HepG2 (cell line): ENCODE results near the gene ASIC2.

Experiments
- CHCHD3 ChIP-seq: sonication (generic); formaldehyde crosslinking; IDR thresholded peaks from 2 replicates; pipeline ENCODE4 v1.8.0; 2022; ENCODE audit warnings: mild to moderate bottlenecking, missing genetic modification reagents, moderate library complexity
- KLF16 ChIP-seq, 2 experiments: sonication (generic) in 1 of 2; formaldehyde crosslinking in 1 of 2; IDR thresholded peaks; 2 replicates each; pipeline versions ENCODE4 v1.6.1 to v1.8.0; 2016 to 2023; ENCODE audit warnings: missing genetic modification reagents in 2 of 2, missing compliant biosample characterization in 1 of 2
- SETDB1 ChIP-seq: sonication (generic); formaldehyde crosslinking; IDR thresholded peaks from 2 replicates; pipeline ENCODE4 v1.5.1; 2020; ENCODE audit warnings: missing genetic modification reagents, mild to moderate bottlenecking, borderline replicate concordance
- SMC3 ChIP-seq: IDR thresholded peaks from 2 replicates; pipeline ENCODE4 v1.6.1; 2011; ENCODE audit warnings: low read length, improper control_type of control experiment
- SP140L ChIP-seq: sonication (generic); formaldehyde crosslinking; IDR thresholded peaks from 2 replicates; pipeline ENCODE4 v1.4.0; 2020; ENCODE audit warnings: missing genetic modification reagents, borderline replicate concordance
- TARDBP ChIP-seq: sonication (generic); formaldehyde crosslinking; IDR thresholded peaks from 2 replicates; pipeline ENCODE4 v1.8.0; 2022; ENCODE audit warnings: mild to moderate bottlenecking, missing genetic modification reagents
- ZNF274 ChIP-seq: sonication (generic); formaldehyde crosslinking; IDR thresholded peaks from 2 replicates; pipeline ENCODE4 v1.5.1; 2020; ENCODE audit warnings: mild to moderate bottlenecking, missing genetic modification reagents
- ZNF563 ChIP-seq: sonication (generic); formaldehyde crosslinking; IDR thresholded peaks from 2 replicates; pipeline ENCODE4 v1.8.0; 2022; ENCODE audit warnings: mild to moderate bottlenecking, moderate library complexity, missing genetic modification reagents
- TF ChIP-seq, protein P1 (sequence below): sonication (generic); formaldehyde crosslinking; IDR thresholded peaks from 2 replicates; pipeline ENCODE4 v1.4.0; 2020; ENCODE audit warnings: mild to moderate bottlenecking, missing genetic modification reagents
- TF ChIP-seq, protein P2 (sequence below): sonication (generic); formaldehyde crosslinking; IDR thresholded peaks from 2 replicates; pipeline ENCODE4 v1.5.0; 2020; ENCODE audit warnings: mild to moderate bottlenecking, missing genetic modification reagents, moderate library complexity

DNA sequence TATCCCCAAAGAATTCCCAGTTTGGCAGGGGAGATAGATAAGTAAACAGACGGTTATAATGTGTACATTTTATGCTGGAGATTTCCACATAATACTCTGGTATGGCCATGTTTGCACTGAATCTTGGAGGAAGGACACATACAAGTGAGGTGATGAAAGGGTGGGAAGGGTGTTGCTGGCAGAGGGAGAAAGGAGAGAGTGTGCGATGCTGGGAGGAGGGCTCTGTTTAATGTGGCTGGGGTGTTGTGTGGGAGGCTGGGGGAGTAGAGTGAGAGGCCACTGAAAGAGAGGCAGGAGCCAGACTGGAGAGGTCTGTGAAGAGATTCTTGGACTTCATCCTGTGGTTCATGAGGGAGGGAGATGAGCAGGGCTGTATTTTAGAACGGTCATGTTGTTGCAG lies 213.9 kb downstream of the ASIC2 start:
- TF ChIP-seq ZNF563 (CRISPR knock-in tag) (no peak), SP140L (CRISPR knock-in tag) (no peak), CHCHD3 (CRISPR knock-in tag) (no peak), ZNF274 (CRISPR knock-in tag) (no peak), SETDB1 (CRISPR knock-in tag) (no peak), TARDBP (no peak), KLF16 (CRISPR knock-in tag; IDR thresholded peaks at IDR 0.05) (no peak), SMC3 (no peak)
- TF ChIP-seq, protein P1, sequence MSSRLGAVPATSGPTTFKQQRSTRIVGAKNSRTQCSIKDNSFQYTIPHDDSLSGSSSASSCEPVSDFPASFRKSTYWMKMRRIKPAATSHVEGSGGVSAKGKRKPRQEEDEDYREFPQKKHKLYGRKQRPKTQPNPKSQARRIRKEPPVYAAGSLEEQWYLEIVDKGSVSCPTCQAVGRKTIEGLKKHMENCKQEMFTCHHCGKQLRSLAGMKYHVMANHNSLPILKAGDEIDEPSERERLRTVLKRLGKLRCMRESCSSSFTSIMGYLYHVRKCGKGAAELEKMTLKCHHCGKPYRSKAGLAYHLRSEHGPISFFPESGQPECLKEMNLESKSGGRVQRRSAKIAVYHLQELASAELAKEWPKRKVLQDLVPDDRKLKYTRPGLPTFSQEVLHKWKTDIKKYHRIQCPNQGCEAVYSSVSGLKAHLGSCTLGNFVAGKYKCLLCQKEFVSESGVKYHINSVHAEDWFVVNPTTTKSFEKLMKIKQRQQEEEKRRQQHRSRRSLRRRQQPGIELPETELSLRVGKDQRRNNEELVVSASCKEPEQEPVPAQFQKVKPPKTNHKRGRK, result no peak
- TF ChIP-seq, protein P2, sequence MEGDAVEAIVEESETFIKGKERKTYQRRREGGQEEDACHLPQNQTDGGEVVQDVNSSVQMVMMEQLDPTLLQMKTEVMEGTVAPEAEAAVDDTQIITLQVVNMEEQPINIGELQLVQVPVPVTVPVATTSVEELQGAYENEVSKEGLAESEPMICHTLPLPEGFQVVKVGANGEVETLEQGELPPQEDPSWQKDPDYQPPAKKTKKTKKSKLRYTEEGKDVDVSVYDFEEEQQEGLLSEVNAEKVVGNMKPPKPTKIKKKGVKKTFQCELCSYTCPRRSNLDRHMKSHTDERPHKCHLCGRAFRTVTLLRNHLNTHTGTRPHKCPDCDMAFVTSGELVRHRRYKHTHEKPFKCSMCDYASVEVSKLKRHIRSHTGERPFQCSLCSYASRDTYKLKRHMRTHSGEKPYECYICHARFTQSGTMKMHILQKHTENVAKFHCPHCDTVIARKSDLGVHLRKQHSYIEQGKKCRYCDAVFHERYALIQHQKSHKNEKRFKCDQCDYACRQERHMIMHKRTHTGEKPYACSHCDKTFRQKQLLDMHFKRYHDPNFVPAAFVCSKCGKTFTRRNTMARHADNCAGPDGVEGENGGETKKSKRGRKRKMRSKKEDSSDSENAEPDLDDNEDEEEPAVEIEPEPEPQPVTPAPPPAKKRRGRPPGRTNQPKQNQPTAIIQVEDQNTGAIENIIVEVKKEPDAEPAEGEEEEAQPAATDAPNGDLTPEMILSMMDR (CRISPR knock-in tag), result no peak
